GM12878 (cell line): Measurements from ENCODE around the gene TTC33.

Experiments used
- MTA3 ChIP-seq: IDR thresholded peaks from 2 replicates; pipeline ENCODE4 v1.6.1; 2012; ENCODE audit warnings: low read length, inconsistent platforms, borderline replicate concordance
- POLR2A ChIP-seq: IDR thresholded peaks from 2 replicates; pipeline ENCODE4 v1.6.1; 2011; ENCODE audit warnings: low read depth, mild to moderate bottlenecking, low read length
- POLR2AphosphoS5 ChIP-seq: IDR thresholded peaks from 2 replicates; pipeline ENCODE4 v1.6.1; 2011; ENCODE audit warnings: mild to moderate bottlenecking, low read length, inconsistent platforms
- SMAD5 ChIP-seq: IDR thresholded peaks from 2 replicates; pipeline ENCODE4 v1.6.1; 2016; ENCODE audit warnings: antibody characterized with exemption, low read depth
- SMC3 ChIP-seq: IDR thresholded peaks from 2 replicates; pipeline ENCODE4 v1.6.1; 2011; ENCODE audit warnings: low read length, improper control_type of control experiment, borderline replicate concordance
- TF ChIP-seq, protein P1 (sequence below), 3 experiments: IDR thresholded peaks in 2 of 3; conservative IDR thresholded peaks in 1 of 3; 2 replicates each; pipeline ENCODE4 v1.5.1; 2011; ENCODE audit warnings: low read depth in 3 of 3, low read length in 3 of 3, mild to moderate bottlenecking in 3 of 3, control low read depth in 2 of 3, moderate library complexity in 2 of 3, inconsistent platforms in 1 of 3, mixed read lengths in 1 of 3; ENCODE audit not compliant: control insufficient read depth in 2 of 3, insufficient read depth in 1 of 3; ENCODE audit errors: extremely low read depth in 1 of 3

DNA sequence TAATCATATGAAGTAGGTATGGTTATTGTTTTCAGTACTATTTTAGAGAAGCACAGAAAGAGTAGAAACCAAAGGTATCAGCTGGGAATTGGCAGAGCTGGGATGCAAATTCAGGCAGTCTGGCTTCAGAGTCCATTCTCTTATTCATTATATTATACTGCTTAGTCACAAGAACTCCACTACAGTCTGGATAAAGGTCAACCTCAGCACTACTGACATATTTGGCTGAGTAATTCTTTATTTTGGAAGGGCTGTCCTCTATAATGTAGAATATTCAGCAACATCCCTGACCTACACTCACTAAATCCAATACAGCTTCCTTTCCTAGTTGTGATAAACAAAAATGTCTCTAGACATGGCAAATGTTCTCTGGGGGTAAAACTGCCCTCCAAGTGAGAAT, 38.5 kb downstream of the TTC33 start:
- no peak for TF ChIP-seq SMAD5
- TF ChIP-seq, protein P1, sequence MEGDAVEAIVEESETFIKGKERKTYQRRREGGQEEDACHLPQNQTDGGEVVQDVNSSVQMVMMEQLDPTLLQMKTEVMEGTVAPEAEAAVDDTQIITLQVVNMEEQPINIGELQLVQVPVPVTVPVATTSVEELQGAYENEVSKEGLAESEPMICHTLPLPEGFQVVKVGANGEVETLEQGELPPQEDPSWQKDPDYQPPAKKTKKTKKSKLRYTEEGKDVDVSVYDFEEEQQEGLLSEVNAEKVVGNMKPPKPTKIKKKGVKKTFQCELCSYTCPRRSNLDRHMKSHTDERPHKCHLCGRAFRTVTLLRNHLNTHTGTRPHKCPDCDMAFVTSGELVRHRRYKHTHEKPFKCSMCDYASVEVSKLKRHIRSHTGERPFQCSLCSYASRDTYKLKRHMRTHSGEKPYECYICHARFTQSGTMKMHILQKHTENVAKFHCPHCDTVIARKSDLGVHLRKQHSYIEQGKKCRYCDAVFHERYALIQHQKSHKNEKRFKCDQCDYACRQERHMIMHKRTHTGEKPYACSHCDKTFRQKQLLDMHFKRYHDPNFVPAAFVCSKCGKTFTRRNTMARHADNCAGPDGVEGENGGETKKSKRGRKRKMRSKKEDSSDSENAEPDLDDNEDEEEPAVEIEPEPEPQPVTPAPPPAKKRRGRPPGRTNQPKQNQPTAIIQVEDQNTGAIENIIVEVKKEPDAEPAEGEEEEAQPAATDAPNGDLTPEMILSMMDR (IDR thresholded peaks at IDR 0.05 in 2 of 3, conservative IDR thresholded peaks at IDR 0.05 in 1 of 3; ENCODE audit: control insufficient read depth in 2 of 3, extremely low read depth in 1 of 3, insufficient read depth in 1 of 3, low read depth in 3 of 3, low read length in 3 of 3), result no peak
- TF ChIP-seq POLR2AphosphoS5, result no peak
- TF ChIP-seq MTA3, result no peak
- no peak for TF ChIP-seq POLR2A
- no peak for TF ChIP-seq SMC3
